Ovary (tissue), 3 donors: ENCODE data around the gene SLC6A6.

Source experiments
- CTCF ChIP-seq, 3 donors: fragments of 450-650 bp in 2 of 3; fragments of 200-600 bp in 1 of 3; IDR thresholded peaks; one replicate each; pipeline versions ENCODE4 v1.5.1 to v1.8.0; 2016 to 2022; ENCODE audit warnings: antibody characterized with exemption in 3 of 3, mild to moderate bottlenecking in 1 of 3
- POLR2A ChIP-seq: fragments of 450-650 bp; IDR thresholded peaks from one replicate; pipeline ENCODE4 v1.6.1; 2017; ENCODE audit warnings: antibody characterized with exemption, mild to moderate bottlenecking, moderate library complexity
- donor health status: DM: no; HTN: no; CAD: no.

GRCh38 chr3:14406336-14406735, 3.9 kb downstream of the SLC6A6 start:
- TF ChIP-seq POLR2A (no peak), CTCF (IDR thresholded peaks at IDR 0.05) (no peak)
